H1 (cell line): ENCODE measurements around the gene NPY5R. TPM values are rescaled to one million over a fixed set of nuclear protein-coding genes. Genes with fewer than 3 reads are reported as not detected.

Experiments used
- ASH2L ChIP-seq: fragments of 200-600, 300-600 bp; sonication (generic); IDR thresholded peaks from one replicate; pipeline ENCODE4 v1.7.1; 2017; ENCODE audit warnings: low read length
- CHD7 ChIP-seq: fragments of 300-600 bp; sonication (generic); IDR thresholded peaks from 2 replicates; pipeline ENCODE4 v1.7.1; 2012; ENCODE audit warnings: low read length, moderate library complexity, mild to moderate bottlenecking, inconsistent platforms; ENCODE audit not compliant: insufficient replicate concordance
- GABPA ChIP-seq: IDR thresholded peaks from 2 replicates; pipeline ENCODE4 v1.6.1; 2011; ENCODE audit warnings: mild to moderate bottlenecking, low read length, moderate library complexity, borderline replicate concordance; ENCODE audit not compliant: insufficient read depth
- KDM5A ChIP-seq: fragments of 200-600 bp; IDR thresholded peaks from 2 replicates; pipeline ENCODE4 v1.7.1; 2012; ENCODE audit warnings: mild to moderate bottlenecking, low read length, inconsistent platforms, mixed read lengths
- NANOG ChIP-seq: IDR thresholded peaks from 2 replicates; pipeline ENCODE4 v1.6.1; 2011; ENCODE audit warnings: low read length, low read depth, mild to moderate bottlenecking, inconsistent platforms; ENCODE audit not compliant: insufficient read depth, poor library complexity, severe bottlenecking
- PHF8 ChIP-seq: fragments of 200-600 bp; sonication (generic); conservative IDR thresholded peaks from 2 replicates; pipeline ENCODE4 v1.7.1; 2012; ENCODE audit warnings: low read depth, mild to moderate bottlenecking, inconsistent platforms, low read length, moderate library complexity
- RBBP5 ChIP-seq: IDR thresholded peaks from 2 replicates; pipeline ENCODE4 v1.7.1; 2012; ENCODE audit warnings: low read depth, mild to moderate bottlenecking, inconsistent platforms, low read length, moderate library complexity, borderline replicate concordance
- SP4 ChIP-seq: IDR thresholded peaks from 2 replicates; pipeline ENCODE4 v1.6.1; 2012; ENCODE audit warnings: low read length, inconsistent platforms
- TCF12 ChIP-seq: IDR thresholded peaks from 2 replicates; pipeline ENCODE4 v1.6.1; 2011; ENCODE audit warnings: low read depth, mild to moderate bottlenecking, low read length
- TEAD4 ChIP-seq: IDR thresholded peaks from 2 replicates; pipeline ENCODE4 v1.6.1; 2012; ENCODE audit warnings: low read depth, low read length, inconsistent platforms, mixed read lengths
- polyA plus RNA-seq, 7 experiments: library from polyadenylated mRNA; depleted of rRNA in 3 of 7; stranded (reverse) in 5 of 7; unstranded in 2 of 7; fragments of >200 nt in 5 of 7; fragments of 200-250 nt in 2 of 7; gene quantifications; 1 replicate in 5 of 7; 2 replicates in 1 of 7; 4 replicates in 1 of 7; pipeline versions ENCODE4 v1.2.1 to v1.2.3, GENCODE V29; 2011 to 2013; ENCODE audit warnings: missing spikeins in 2 of 7, mixed read lengths in 2 of 7
- total RNA-seq: library from RNA; stranded (reverse); fragmentation: NEBNext Ultra II Directional; extraction: Animal tissue kit (Norgen Biotek cat#: 25700); gene quantifications from 2 replicates; pipeline ENCODE4 v1.2.1, GENCODE V29; 2021

Gene NPY5R
- total and polyA plus RNA-seq, 2 of the 8 experiments (the other 6 are each of a cell fraction or from before 2014, with no cell fraction given), result 1.5 to 1.9 TPM

GRCh38 chr4:163332526-163333406, 10.9 kb upstream of the NPY5R start, which contains the start of gene NPY1R (continued):
- TF ChIP-seq CHD7 (no peak), NANOG (no peak), SP4 (0 out of 2 replicates have a peak, but pooled peaks have one; percentile 53), TEAD4 (no peak), TCF12 (no peak), KDM5A (no peak), ASH2L (no peak), RBBP5 (0 out of 2 replicates have a peak, but pooled peaks have one; percentile 12), PHF8 (peak; percentile 55; the same call in 1 of the 2 replicates), GABPA (no peak)
